GM21723 (cell line): ENCODE results near the gene NDRG2.
A peak's percentile ranks its signal among the peaks of the same experiment; 100 is the strongest.
"Not testable (repeated sequence)": the region's sequence is repeated elsewhere in the genome, so short reads cannot be mapped to it uniquely, and the experiment has no call there.

ENCODE experiments used
- ATAC-seq: cut with Tn5 transposase; IDR thresholded peaks from one replicate; pipeline ENCODE4 v1.9.1; 2021; ENCODE audit warnings: mild to moderate bottlenecking, moderate library complexity; ENCODE audit not compliant: unreplicated experiment

NDRG2 gene

GRCh38 chr14:21015312-21015711 is 9.5 kb downstream of the NDRG2 start:
- no peak for ATAC-seq

GRCh38 chr14:21014761-21015190 is 10.1 kb downstream of the NDRG2 start:
- peak; percentile 66 for ATAC-seq

- no peak for ATAC-seq
These were observed 13.7 kb downstream of the NDRG2 start for GRCh38 chr14:21011136-21011535.

GRCh38 chr14:21009721-21010120 is 15.1 kb downstream of the NDRG2 start:
- not testable (repeated sequence) for ATAC-seq

- no peak for ATAC-seq
These were observed 21.0 kb downstream of the NDRG2 start for GRCh38 chr14:21003788-21004346.

DNA sequence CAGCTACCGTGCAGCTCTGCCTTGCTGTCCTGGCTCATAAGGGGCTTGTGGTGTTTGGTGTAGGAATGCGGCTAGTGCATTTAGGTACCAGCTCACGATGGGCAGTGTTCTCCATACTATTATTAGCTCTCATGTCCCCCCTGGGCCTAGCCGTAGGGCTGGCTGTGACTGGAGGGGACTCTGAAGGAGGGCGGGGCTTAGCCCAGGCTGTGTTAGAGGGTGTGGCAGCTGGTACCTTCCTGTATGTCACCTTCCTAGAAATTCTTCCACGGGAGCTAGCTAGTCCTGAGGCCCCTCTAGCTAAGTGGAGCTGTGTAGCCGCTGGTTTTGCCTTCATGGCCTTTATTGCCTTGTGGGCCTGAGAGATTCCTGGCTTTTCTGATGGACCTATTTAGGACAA is 23.6 kb downstream of the NDRG2 start:
- ATAC-seq, result no peak

DNA sequence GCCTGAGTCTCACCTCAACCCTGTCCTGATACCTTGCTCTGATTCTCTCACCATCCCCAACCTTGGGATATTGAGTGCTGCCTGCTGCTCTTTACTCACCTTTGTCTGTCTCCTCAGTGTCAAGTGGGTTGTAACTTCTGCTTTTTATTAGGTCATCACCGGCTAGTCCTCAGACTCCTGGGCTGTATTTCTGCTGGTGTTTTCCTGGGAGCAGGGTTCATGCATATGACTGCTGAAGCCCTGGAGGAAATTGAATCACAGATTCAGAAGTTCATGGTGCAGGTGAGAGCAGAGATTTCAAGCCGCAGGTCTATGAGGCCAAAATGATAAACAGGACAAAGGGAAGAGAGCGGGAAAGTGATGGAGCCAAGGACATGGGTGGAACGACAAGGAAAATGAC is 25.3 kb downstream of the NDRG2 start:
- no peak for ATAC-seq

DNA sequence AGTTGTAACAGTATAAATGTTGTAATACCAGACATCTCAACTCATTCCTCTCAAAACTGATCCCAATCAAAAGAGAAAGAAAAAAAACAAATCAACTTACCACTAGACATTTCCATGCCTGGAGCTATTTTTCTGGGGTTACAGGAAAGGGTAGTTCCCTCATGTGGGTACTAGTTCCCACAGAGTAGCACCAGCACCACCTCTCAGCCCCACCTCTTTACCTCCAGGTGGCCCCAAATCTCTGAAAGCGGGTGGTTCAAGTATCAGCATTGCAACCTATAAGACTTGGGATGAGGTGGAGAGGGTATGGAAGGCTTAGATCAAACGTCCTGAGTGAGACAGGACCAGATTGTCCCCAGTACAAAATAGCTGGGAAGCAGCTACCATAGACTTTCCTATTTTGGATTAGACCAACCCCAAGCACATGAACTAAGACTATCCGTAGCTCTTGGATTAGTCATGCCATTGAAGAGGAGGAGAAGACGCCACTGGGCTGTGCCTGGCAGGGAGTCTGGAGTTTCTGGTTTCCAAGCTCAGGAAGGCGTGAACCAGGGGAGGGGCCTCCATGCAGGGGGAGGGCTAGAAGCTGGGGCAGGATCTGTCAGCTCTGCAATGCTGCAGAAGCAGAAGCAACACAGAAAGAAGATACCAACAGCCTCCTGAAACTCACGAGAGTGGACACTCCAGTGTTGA is 26.0 kb downstream of the NDRG2 start, which contains the start of gene SLC39A2:
Gene SLC39A2 (plus strand): TSS at position 620 of the 693 bp plus-strand sequence. CDS start 154 bp downstream, outside the sequence.
- ATAC-seq, result no peak

- ATAC-seq, result no peak
These were observed 26.7 kb downstream of the NDRG2 start for GRCh38 chr14:20998139-20998538.

GRCh38 chr14:20997564-20997963 is 27.3 kb downstream of the NDRG2 start:
- no peak for ATAC-seq

- ATAC-seq, result no peak
These were observed 27.7 kb downstream of the NDRG2 start for GRCh38 chr14:20997115-20997514.

DNA sequence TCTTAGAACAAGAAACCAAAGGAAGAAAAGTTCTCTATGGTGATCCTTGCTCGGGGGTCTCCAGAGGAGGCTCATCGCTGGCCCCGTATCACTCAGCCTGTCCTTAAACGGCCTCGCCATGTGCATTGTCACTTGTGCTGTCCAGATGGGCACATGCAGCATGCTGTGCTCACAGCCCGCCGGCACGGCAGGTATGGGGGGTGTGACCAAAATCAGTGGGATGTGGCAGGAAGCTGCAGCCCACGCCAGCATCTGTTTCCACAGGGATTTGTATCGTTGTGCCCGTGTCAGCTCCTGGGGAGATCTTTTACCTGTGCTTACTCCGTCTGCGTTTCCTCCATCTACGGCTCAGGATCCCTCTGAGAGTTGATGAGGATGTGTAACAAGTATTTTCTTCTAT is 28.3 kb downstream of the NDRG2 start:
- ATAC-seq, result no peak

DNA sequence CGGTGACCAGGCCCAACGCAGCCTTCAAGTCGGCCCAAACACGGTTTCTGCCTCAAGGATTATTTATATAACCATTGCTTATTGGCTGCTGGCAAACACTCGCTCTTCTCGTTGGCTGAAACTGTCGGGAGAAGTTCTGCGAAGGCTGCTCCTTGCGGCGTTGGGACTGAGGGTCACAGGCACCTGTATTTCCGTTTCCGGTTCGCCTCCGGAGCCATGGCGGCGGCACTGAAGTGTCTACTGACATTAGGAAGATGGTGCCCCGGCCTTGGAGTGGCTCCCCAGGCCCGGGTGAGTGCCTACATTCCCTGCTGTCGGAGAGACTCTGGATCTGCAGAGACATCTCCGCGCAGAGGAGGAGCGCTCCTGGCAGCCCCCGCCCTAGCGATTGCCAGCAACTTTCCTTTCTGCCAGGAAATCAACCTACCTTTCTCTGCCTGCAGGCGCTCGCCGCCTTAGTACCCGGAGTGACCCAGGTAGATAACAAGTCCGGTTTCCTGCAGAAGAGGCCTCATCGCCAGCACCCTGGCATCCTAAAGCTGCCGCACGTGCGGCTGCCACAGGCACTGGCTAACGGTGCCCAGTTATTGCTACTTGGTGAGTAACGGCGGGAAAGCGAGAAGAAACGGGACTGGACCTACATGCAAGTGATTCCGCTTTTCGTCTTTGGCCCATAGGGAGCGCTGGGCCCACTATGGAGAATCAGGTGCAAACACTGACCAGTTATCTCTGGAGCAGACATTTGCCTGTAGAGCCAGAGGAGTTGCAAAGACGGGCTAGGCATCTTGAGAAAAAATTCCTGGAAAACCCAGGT is 34.9 kb downstream of the NDRG2 start, which contains the start of gene METTL17:
Gene METTL17 (plus strand): TSS at position 194 of the 814 bp plus-strand sequence. CDS start 23 bp downstream, at position 217.
- peak; percentile 93 for ATAC-seq

DNA sequence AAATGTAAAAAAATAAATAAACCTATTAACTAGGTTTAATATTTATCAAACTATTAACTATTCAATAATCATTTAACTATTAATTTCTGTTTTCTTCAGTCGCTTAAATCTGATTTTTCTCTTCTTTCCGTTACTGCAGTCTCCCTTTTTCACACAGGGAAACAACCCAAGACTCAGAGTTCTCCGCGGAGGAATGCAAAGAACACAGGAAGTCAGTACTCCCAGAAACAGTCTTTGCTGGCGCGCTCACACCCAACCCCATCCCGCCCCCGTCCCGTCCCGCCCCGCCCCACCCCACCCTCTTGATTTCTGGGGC is 35.4 kb downstream of the NDRG2 start:
- ATAC-seq, result no peak

DNA sequence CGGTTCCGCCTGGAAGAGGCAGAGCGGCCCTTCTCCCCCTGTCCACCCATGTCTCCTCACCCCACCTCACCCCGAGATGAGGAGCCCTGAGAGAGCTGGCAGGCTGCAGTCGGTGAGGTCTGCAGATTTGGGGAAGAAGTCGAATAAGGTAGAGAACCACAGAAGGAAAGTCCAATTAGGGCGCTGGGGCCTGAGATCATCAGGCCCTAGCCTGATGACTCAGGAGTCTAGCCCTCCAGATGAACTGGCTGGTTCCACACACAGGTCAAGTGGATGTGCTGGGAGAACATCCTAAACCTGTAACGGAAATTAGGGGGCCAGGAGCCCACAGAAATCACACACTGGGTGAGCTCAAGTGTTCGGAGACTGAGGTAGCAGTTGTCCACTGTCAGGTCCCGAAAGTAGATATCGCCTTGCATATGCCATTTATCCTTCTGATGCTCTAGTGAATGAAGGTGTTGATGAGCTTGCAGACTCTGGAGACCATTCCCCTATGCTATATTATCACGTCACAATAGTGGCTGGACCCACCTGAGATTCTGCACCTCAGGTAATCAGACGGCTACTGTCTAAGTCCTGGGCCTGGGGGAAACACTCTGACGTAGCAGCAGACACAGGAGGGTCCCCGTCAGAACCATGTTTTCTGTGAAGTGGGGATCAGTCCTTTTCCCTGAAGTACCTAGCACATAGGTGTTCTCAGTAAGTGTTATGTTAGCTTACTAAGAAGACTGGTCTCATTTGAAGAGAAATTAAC is 36.0 kb downstream of the NDRG2 start:
- ATAC-seq, result no peak

DNA sequence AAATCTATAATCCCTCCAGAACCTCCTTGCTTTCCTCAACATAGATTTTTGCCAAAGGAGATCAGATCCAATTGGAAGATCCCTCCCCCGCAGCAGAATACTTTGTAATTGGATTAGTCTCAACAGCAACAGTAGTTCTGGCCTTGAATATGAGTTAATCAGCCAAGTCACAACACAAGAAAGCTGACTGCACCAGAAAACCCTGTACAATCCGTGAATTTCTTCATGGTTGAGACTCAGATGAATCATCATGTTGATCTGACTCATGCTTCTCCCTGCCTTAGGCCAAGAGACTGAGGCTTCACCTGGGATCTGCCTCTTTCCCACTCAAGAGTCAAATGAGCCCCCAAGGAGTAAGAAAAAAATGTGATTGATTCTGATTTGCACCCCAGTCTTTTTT is 38.0 kb downstream of the NDRG2 start:
- no peak for ATAC-seq

DNA sequence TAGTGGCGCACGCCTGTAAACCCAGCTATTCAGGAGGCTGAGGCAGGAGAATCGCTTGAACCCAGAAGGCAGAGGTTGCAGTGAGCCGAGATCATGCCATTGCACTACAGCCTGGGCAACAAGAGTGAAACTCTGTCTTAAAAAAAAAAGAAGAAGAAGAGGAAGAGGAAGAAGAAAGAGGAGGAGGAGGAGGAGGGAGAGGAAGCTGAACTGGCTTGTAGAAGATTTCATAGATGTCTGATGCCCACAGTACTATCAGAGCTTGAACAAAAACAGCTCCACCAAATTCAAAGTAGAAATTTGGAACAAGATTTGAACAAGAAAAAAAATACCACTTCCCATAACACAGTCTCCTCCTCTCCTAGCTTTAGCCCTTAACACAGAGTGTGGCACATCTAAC is 39.2 kb downstream of the NDRG2 start:
- ATAC-seq, result not testable (repeated sequence)

- ATAC-seq, result no peak
These were observed 42.1 kb downstream of the NDRG2 start for GRCh38 chr14:20982646-20983369.

DNA sequence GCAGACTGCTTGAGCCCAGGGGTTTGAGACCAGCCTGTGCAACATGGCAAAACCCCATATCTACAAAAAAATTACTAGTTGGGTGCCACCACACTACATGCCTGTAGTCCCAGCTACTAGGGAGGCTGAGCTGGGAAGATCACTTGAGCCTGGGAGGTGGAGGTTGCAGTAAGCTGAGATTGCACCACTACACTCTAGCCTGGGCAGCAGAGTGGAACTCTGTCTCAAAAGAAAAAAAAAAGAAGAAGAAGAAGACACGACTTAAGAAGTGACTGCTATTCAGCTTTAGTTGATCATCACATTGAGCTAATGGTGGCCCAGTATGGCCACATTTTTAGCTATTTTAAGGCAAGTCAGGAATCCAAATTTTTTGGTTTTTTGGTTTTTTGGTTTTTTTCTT is 44.0 kb downstream of the NDRG2 start:
- ATAC-seq, result no peak

DNA sequence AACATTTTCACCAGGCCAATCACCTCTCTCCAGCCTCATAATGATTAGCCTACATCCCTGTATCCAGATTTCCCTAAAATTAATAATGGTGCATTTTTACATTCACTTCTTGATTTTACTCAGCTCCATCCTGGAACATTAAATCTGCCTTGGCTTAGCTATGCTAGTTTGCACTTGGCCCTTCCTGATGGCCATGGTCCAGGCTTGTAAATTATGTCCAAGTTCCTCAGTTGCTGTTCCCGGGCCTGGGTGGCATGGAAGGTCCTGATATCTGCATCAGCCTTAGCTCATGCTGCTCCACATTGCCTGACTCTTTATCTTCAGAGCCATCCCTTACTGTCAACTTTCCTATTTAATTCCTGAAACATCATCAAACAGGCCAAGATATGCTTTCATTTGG is 46.2 kb downstream of the NDRG2 start:
- no peak for ATAC-seq

- no peak for ATAC-seq
These were observed 48.6 kb downstream of the NDRG2 start for GRCh38 chr14:20976291-20976690.
